Subcutaneous preadipocyte (primary cell): ENCODE results near the gene ADORA2A. TPM values are rescaled to one million over a fixed set of nuclear protein-coding genes. Genes with fewer than 3 reads are reported as not detected.

ENCODE experiments used
- total RNA-seq: library from RNA; depleted of rRNA; stranded (reverse); fragments of >200 nt; gene quantifications from 2 replicates; pipeline ENCODE4 v1.2.3, GENCODE V29; 2012

The ADORA2A gene
- total RNA-seq: 1.1 and 4.1 TPM in 2 replicates

GRCh38 chr22:24427500-24428164 is at the start of gene ADORA2A:
ADORA2A (plus strand) TSS chr22:24427599; CDS start chr22:24433405, 5,806 bp downstream.

Other genes with a start within 250 kb of the ADORA2A start
- 2.9 and 15.6 TPM in 2 replicates for gene SUSD2, start 246.1 kb upstream of the ADORA2A start, total RNA-seq
- 22.0 and 24.0 TPM in 2 replicates for gene GGT5, start 182.5 kb upstream of the ADORA2A start, total RNA-seq
- gene SPECC1L, start 156.8 kb upstream of the ADORA2A start, total RNA-seq: 28.7 and 35.2 TPM in 2 replicates
- not detected in 2 replicates for gene UPB1, start 67.7 kb downstream of the ADORA2A start, total RNA-seq
- gene GUCD1, start 127.5 kb downstream of the ADORA2A start, total RNA-seq: 168 and 194 TPM in 2 replicates
- gene SNRPD3, start 128.4 kb downstream of the ADORA2A start, total RNA-seq: 85.8 and 96.6 TPM in 2 replicates
- gene LRRC75B, start 165.5 kb downstream of the ADORA2A start, total RNA-seq: 3.3 and 5.5 TPM in 2 replicates
- 0.39 and 1.1 TPM in 2 replicates for gene GGT1, start 175.6 kb downstream of the ADORA2A start, total RNA-seq